ENCODE measurements around the gene CTIF.
"Not testable (repeated sequence)": the region's sequence is repeated elsewhere in the genome, so short reads cannot be mapped to it uniquely, and the experiment has no call there.

The CTIF gene

DNA sequence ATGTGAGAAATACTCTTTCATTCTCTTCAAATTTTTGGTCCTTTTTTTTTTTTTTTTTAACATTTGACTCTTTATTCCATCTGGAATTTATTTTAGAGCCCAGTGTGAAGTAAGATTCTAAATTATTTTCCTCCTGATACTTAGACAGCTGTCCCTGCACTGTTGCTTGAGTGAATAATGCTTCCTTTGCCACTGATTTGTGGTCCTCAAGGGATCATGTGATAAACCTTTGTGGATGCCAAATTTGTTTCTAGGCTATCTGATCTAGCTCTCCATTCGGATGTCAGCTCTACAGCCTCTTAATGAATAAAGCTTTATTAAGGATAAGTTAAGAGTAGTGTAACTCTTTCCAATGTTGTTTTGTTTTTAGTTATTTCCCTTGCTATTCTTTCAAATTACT lies 269.6 kb downstream of the CTIF start:
- H3K36me3 ChIP-seq (ENCODE audit: insufficient read depth, low read depth, low read length): 0 out of 2 replicates have a peak, but pooled peaks cover 3% of the 10 kb centered on the region
- no peak overlapping the region for H3K4me3 ChIP-seq (ENCODE audit: low read length)
- no peaks in the 10 kb centered on the region for H3K4me1 ChIP-seq (ENCODE audit: insufficient read depth, low read length)
- H3K27ac ChIP-seq (ENCODE audit: low read length): no peak overlapping the region
- no peaks in the 10 kb centered on the region for H3K9me3 ChIP-seq (ENCODE audit: insufficient read depth, low read depth, low read length)
- H3K27me3 ChIP-seq (ENCODE audit: insufficient read depth, low read length): no peaks in the 10 kb centered on the region
- no peak overlapping the region for H3K9ac ChIP-seq (ENCODE audit: low read depth, low read length)

DNA sequence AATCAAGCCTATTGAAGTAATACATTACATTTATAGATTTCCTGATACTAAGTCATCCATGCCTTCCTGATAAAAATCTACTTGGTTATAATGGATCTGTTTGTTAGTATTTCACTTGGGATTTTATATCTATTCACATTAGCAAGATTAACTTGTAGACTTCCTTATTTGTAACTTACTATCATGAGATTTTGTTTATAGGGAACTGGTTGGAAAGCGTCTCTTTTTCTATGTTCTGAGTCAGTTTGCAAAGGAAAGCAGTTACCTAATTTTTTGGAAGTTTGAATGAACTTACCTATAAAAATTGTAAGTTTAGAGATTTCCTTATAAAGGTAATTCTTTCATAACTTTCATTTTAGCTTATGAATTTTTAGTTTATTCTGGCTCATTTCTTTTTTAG lies 270.5 kb downstream of the CTIF start:
- no peak overlapping the region for H3K27ac ChIP-seq (ENCODE audit: low read length)
- no peaks in the 10 kb centered on the region for H3K4me1 ChIP-seq (ENCODE audit: insufficient read depth, low read length)
- no peaks in the 10 kb centered on the region for H3K27me3 ChIP-seq (ENCODE audit: insufficient read depth, low read length)
- H3K4me3 ChIP-seq (ENCODE audit: low read length): no peak overlapping the region
- H3K9me3 ChIP-seq (ENCODE audit: insufficient read depth, low read depth, low read length): no peaks in the 10 kb centered on the region
- H3K9ac ChIP-seq (ENCODE audit: low read depth, low read length): no peak overlapping the region
- H3K36me3 ChIP-seq (ENCODE audit: insufficient read depth, low read depth, low read length): no peaks in the 10 kb centered on the region

DNA sequence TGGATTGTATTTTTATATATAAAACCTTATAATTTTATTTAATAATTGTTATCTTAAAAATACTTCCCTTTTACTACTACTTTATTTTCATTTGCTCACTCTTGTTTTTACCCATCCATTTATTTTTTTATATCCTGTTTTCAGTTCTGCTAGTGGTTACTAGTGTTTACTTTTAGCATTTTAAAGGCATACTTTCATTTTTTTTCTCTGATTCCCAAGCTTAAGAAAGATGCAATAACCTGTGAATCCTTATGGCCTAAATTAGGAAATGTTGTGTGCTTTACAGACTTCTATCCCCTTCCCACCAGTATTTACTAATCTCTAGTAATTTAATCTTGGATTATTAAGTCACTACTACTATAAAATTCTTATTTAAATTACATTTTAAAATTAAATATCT lies 272.0 kb downstream of the CTIF start:
- no peak overlapping the region for H3K27ac ChIP-seq (ENCODE audit: low read length)
- no peaks in the 10 kb centered on the region for H3K4me1 ChIP-seq (ENCODE audit: insufficient read depth, low read length)
- no peaks in the 10 kb centered on the region for H3K36me3 ChIP-seq (ENCODE audit: insufficient read depth, low read depth, low read length)
- no peaks in the 10 kb centered on the region for H3K27me3 ChIP-seq (ENCODE audit: insufficient read depth, low read length)
- no peak overlapping the region for H3K9ac ChIP-seq (ENCODE audit: low read depth, low read length)
- H3K9me3 ChIP-seq (ENCODE audit: insufficient read depth, low read depth, low read length): no peaks in the 10 kb centered on the region
- no peak overlapping the region for H3K4me3 ChIP-seq (ENCODE audit: low read length)

DNA sequence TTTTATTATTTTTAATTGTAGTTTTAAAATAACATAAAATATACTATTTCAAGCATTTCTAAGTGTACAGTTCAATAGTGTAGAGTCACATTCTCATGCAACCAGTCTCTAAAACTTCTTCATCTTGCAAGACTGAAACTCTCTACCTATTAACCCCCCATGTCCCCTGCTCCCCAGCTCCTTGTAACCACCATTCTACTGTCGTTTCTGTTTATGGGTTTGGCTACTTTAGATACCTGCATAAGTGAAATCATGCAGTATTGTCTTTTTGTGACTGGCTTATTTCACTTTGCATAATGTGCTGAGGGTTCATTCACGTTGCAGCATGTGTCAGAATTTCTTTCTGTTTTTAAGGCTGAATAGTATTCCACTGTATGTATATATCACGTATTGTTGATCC lies 272.6 kb downstream of the CTIF start:
- Histone ChIP-seq H3K4me1 (ENCODE audit: insufficient read depth, low read length) (no peaks in the 10 kb centered on the region), H3K27ac (ENCODE audit: low read length) (no peak overlapping the region), H3K27me3 (ENCODE audit: insufficient read depth, low read length) (no peaks in the 10 kb centered on the region), H3K36me3 (ENCODE audit: insufficient read depth, low read depth, low read length) (no peaks in the 10 kb centered on the region), H3K4me3 (ENCODE audit: low read length) (no peak overlapping the region), H3K9ac (ENCODE audit: low read depth, low read length) (no peak overlapping the region), H3K9me3 (ENCODE audit: insufficient read depth, low read depth, low read length) (no peaks in the 10 kb centered on the region)

DNA sequence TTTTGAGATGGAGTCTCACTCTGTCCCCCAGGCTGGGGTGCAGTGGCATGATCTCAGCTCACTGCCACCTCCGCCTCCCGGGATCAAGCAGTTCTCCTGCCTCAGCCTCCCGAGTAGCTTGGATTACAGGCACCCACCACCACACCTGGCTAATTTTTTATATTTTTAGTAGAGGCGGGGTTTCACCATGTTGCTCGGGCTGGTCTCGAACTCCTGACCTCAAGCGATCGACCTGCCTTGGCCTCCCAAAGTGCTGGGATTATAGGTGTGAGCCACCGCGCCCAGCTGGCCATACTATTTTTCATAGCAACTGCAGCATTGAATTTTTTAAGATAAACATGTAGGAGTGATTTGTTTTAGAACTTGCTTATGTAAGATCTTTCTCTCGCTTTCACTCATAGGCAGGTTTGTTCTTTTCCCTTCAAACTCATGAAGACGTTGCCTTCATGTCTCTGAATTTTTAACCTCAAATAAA lies 273.2 kb downstream of the CTIF start:
- not testable (repeated sequence) for H3K9me3 ChIP-seq (ENCODE audit: insufficient read depth, low read depth, low read length); H3K9ac ChIP-seq (ENCODE audit: low read depth, low read length); H3K27ac ChIP-seq (ENCODE audit: low read length); H3K27me3 ChIP-seq (ENCODE audit: insufficient read depth, low read length); H3K4me1 ChIP-seq (ENCODE audit: insufficient read depth, low read length); H3K36me3 ChIP-seq (ENCODE audit: insufficient read depth, low read depth, low read length); H3K4me3 ChIP-seq (ENCODE audit: low read length)

DNA sequence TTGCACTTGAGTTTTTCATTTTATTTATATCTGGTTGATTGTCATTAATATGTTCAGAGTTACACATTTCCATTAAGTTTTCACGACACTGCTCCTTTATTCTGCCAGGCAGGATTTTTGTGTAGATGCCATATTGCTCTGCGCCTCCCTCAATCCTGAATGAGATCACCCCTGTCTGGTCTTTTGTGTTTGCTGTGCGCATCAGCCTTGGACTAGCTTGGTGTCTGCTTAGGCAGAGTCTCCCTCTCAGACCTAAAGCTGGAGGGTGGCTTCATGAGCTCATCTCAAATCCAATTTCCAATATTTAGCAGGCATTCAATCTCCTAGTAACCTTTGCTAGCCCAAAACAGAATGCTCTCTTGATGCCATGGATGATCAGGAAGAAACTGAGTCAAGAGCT lies 274.5 kb downstream of the CTIF start:
- Histone ChIP-seq H3K36me3 (ENCODE audit: insufficient read depth, low read depth, low read length) (no peaks in the 10 kb centered on the region), H3K27ac (ENCODE audit: low read length) (no peak overlapping the region), H3K9ac (ENCODE audit: low read depth, low read length) (no peak overlapping the region), H3K27me3 (ENCODE audit: insufficient read depth, low read length) (no peaks in the 10 kb centered on the region), H3K4me1 (ENCODE audit: insufficient read depth, low read length) (no peaks in the 10 kb centered on the region), H3K4me3 (ENCODE audit: low read length) (no peak overlapping the region), H3K9me3 (ENCODE audit: insufficient read depth, low read depth, low read length) (no peaks in the 10 kb centered on the region)

DNA sequence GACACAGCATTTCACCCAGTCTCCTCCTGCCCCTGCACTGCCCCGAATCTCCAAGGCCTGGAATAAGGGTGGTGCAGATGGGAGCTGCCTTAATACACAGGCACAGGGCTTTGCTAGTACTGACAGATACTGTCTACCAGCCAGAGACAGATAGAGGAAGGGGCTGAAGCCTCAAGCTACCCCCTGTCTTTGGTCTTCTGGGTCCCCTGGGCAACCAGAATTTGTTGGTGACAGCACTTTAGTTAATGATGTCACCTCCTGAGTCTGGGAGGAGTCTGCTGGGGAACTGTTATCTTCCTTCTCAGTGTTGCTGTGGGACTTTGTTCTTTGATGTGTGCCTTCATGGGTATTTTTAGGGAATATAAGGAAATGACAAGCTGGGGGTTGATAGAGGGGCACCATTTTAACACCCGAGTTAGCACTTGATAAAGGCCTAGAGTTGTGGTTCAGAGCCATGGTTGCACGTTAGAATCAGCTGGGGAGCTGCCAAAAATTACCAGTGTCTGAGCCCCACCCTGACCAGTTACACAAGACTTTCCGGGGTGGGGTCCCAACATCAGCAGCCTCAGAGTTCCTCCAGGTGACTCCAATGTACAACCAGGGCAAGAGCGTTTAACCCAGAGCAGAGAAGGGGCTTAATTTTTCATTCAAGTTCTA lies 275.1 kb downstream of the CTIF start:
- no peaks in the 10 kb centered on the region for H3K27me3 ChIP-seq (ENCODE audit: insufficient read depth, low read length)
- no peaks in the 10 kb centered on the region for H3K4me1 ChIP-seq (ENCODE audit: insufficient read depth, low read length)
- no peaks in the 10 kb centered on the region for H3K9me3 ChIP-seq (ENCODE audit: insufficient read depth, low read depth, low read length)
- no peak overlapping the region for H3K27ac ChIP-seq (ENCODE audit: low read length)
- no peaks in the 10 kb centered on the region for H3K36me3 ChIP-seq (ENCODE audit: insufficient read depth, low read depth, low read length)
- no peak overlapping the region for H3K9ac ChIP-seq (ENCODE audit: low read depth, low read length)
- H3K4me3 ChIP-seq (ENCODE audit: low read length): no peak overlapping the region

DNA sequence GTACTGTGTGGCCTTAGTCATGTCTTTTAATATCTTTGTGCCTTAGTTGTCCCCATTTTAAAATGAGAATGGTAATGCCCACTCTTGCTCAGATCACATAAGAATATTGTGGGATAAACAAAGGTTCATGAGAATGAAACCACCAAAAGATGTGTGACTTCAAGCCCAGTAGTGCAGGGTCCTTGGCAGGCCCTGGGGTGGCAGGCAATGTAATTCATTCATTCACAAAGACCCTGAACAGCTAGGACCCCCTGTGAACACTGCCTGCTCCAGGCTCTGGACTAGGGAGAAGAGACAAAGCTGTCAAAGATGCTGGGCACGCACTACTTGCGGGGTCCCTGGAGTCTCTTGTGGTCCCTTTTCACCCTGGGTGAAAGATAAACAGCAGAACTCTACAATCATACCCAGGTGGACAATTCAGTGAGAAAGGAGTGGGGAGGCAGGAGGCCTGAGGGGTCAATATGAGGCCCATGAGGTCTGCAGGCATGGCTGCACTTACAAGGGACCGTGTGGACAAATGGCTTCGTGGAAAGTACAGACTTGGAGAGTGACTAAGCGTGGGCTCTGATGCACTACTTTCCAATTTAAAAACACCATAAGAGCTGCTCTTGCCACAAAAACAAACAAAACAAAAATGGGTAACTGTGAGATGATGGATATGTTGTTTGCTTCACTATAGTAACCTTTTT lies 275.8 kb downstream of the CTIF start:
- Histone ChIP-seq H3K4me3 (ENCODE audit: low read length) (no peak overlapping the region), H3K9ac (ENCODE audit: low read depth, low read length) (no peak overlapping the region), H3K4me1 (ENCODE audit: insufficient read depth, low read length) (no peaks in the 10 kb centered on the region), H3K36me3 (ENCODE audit: insufficient read depth, low read depth, low read length) (no peaks in the 10 kb centered on the region), H3K9me3 (ENCODE audit: insufficient read depth, low read depth, low read length) (no peaks in the 10 kb centered on the region), H3K27ac (ENCODE audit: low read length) (no peak overlapping the region), H3K27me3 (ENCODE audit: insufficient read depth, low read length) (no peaks in the 10 kb centered on the region)

DNA sequence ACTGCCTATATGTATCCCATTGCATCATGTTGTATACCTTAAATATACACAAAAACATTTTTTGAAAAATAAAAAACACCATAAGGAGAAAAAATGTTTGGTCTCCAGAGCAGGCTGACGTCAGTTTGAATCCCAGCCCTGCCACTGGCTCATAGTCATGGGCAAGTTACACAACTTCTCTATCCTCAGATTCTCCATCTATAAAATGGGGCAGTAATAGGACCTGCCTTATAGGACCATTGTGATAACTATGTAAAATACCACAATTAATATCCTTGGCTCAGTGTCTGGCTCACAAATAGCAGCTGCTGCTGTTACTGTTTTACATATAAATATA lies 276.3 kb downstream of the CTIF start:
- Histone ChIP-seq H3K27ac (ENCODE audit: low read length) (no peak overlapping the region), H3K4me1 (ENCODE audit: insufficient read depth, low read length) (no peaks in the 10 kb centered on the region), H3K27me3 (ENCODE audit: insufficient read depth, low read length) (no peaks in the 10 kb centered on the region), H3K36me3 (ENCODE audit: insufficient read depth, low read depth, low read length) (no peaks in the 10 kb centered on the region), H3K9me3 (ENCODE audit: insufficient read depth, low read depth, low read length) (no peaks in the 10 kb centered on the region), H3K4me3 (ENCODE audit: low read length) (no peak overlapping the region), H3K9ac (ENCODE audit: low read depth, low read length) (no peak overlapping the region)

DNA sequence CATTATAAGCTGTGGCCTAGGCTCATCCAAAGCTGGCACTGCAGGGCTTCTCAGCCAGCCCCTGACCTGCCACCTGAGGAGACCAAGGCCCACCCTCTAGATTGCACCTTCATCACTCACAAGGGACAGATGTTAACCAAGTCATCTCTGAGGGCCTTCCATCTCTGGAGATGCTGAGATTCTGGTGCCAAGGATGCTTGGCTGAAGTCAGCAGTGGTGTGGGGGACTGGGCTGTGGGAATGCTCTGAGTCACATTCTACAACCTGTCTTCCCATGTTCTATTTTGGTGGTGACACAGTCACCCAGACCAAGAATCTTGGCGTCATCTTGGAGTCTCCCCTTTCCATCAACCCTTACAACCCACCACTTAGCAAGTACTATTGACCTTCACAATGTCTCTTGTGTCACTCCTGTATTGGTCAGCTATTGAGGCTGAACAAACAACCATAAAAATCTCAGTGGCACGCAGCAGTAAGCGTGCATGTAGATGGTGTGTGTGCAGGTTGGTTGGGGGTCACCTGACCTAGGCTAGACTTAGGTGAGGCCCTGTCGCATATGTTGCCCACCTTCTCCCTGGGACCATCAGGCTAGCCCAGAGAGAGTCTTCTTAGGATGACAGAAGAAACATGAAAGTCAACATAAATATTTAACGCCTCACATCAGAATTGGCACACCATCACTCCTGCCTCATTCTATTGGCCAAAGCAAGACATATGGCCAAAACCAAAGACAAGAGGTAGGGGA lies 276.9 kb downstream of the CTIF start:
- H3K27ac ChIP-seq (ENCODE audit: low read length): no peak overlapping the region
- H3K27me3 ChIP-seq (ENCODE audit: insufficient read depth, low read length): no peaks in the 10 kb centered on the region
- H3K36me3 ChIP-seq (ENCODE audit: insufficient read depth, low read depth, low read length): no peaks in the 10 kb centered on the region
- H3K4me3 ChIP-seq (ENCODE audit: low read length): no peak overlapping the region
- no peak overlapping the region for H3K9ac ChIP-seq (ENCODE audit: low read depth, low read length)
- H3K4me1 ChIP-seq (ENCODE audit: insufficient read depth, low read length): no peaks in the 10 kb centered on the region
- H3K9me3 ChIP-seq (ENCODE audit: insufficient read depth, low read depth, low read length): no peaks in the 10 kb centered on the region

DNA sequence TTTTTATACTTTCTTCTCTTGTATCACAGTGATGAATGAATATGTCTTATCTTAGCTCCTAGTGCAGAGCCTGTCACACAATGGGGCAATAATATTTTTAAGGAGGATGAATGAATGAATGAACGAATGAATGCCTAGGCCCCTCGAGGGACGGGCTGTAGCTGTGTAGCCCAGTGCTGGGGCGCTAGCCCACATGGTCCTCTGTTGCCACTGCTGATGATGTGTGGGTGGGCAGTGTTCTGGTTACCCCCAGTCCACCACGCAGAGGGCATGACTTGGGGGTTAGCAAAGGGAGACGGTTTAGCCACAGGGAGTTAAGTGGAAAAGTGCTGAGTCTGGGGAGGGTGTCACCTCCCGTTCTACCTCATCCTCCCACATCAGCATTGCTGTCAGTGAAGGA lies 277.7 kb downstream of the CTIF start:
- no peak overlapping the region for H3K27ac ChIP-seq (ENCODE audit: low read length)
- no peaks in the 10 kb centered on the region for H3K9me3 ChIP-seq (ENCODE audit: insufficient read depth, low read depth, low read length)
- H3K4me1 ChIP-seq (ENCODE audit: insufficient read depth, low read length): no peaks in the 10 kb centered on the region
- H3K4me3 ChIP-seq (ENCODE audit: low read length): no peak overlapping the region
- no peaks in the 10 kb centered on the region for H3K36me3 ChIP-seq (ENCODE audit: insufficient read depth, low read depth, low read length)
- no peaks in the 10 kb centered on the region for H3K27me3 ChIP-seq (ENCODE audit: insufficient read depth, low read length)
- no peak overlapping the region for H3K9ac ChIP-seq (ENCODE audit: low read depth, low read length)

DNA sequence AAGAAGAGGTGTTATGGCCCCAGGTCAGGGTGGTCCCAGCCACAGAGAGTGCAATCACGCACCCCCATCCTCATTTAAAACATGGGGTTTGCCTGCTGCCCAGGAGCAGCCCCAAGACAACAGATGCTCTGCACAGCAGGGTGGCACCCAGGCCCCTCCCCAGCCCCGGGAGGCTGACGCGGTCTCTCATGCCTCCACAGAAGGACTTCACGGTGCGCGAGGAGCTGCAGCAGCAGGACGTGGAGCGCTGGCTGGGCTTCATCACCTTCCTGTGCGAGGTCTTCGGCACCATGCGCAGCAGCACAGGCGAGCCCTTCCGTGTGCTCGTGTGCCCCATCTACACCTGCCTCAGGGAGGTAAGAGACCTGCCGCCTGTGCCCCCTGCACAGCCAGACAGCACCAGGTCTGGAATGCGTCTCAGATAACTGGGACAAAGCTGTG lies 278.2 kb downstream of the CTIF start:
- Histone ChIP-seq H3K9ac (ENCODE audit: low read depth, low read length) (no peak overlapping the region), H3K27me3 (ENCODE audit: insufficient read depth, low read length) (no peaks in the 10 kb centered on the region), H3K4me1 (ENCODE audit: insufficient read depth, low read length) (no peaks in the 10 kb centered on the region), H3K27ac (ENCODE audit: low read length) (no peak overlapping the region), H3K9me3 (ENCODE audit: insufficient read depth, low read depth, low read length) (no peaks in the 10 kb centered on the region), H3K4me3 (ENCODE audit: low read length) (no peak overlapping the region), H3K36me3 (ENCODE audit: insufficient read depth, low read depth, low read length) (no peaks in the 10 kb centered on the region)

Data from iPS-20b (cell line).